ENCODE results near the gene C17orf107. TPM values are rescaled to one million over a fixed set of nuclear protein-coding genes. Genes with fewer than 3 reads are reported as not detected.

The C17orf107 gene
- total RNA-seq, 1 experiment from 2014 or later: 0.36 TPM

DNA sequence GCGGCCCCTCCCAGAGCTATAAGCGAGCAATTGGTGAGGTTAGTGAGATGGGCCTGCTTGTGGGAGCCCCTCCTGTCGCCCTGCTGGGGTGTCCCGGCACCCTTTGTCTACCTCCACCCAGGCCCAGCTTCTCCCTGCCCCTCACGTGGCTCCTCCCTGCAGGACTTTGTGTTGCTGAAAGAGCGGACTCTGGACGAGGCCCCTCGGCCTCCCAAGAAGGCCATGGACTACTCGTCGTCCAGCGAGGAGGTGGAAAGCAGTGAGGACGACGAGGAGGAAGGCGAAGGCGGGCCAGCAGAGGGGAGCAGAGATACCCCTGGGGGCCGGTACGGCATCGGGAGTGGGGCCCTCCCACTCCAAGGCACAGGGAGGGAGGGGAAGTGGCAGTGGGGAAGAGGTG is 6.1 kb upstream of the C17orf107 start:
- TF ChIP-seq, protein P1, sequence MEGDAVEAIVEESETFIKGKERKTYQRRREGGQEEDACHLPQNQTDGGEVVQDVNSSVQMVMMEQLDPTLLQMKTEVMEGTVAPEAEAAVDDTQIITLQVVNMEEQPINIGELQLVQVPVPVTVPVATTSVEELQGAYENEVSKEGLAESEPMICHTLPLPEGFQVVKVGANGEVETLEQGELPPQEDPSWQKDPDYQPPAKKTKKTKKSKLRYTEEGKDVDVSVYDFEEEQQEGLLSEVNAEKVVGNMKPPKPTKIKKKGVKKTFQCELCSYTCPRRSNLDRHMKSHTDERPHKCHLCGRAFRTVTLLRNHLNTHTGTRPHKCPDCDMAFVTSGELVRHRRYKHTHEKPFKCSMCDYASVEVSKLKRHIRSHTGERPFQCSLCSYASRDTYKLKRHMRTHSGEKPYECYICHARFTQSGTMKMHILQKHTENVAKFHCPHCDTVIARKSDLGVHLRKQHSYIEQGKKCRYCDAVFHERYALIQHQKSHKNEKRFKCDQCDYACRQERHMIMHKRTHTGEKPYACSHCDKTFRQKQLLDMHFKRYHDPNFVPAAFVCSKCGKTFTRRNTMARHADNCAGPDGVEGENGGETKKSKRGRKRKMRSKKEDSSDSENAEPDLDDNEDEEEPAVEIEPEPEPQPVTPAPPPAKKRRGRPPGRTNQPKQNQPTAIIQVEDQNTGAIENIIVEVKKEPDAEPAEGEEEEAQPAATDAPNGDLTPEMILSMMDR (conservative IDR thresholded peaks at IDR 0.05; ENCODE audit: low read depth, low read length): no peak
- TF ChIP-seq EZH2phosphoT487 (IDR thresholded peaks at IDR 0.05; ENCODE audit: borderline replicate concordance, low read length) (no peak), EZH2 (IDR thresholded peaks at IDR 0.05; ENCODE audit: low read length, unreplicated experiment) (no peak)
- no peak overlapping the region for H2AFZ ChIP-seq (ENCODE audit: low read length)
- intact Hi-C loops (cut with micrococcal nuclease): no loop called here
- H3K4me1 ChIP-seq (ENCODE audit: insufficient read depth, low read length): no peaks in the 10 kb centered on the region
- CTCF ChIA-PET: no interaction called here
- no peak overlapping the region for H3K4me3 ChIP-seq (ENCODE audit: low read length)
- no peaks in the 10 kb centered on the region for H3K79me2 ChIP-seq (ENCODE audit: low read length)
- no peaks in the 10 kb centered on the region for H3F3A ChIP-seq (ENCODE audit: low read length, unreplicated experiment)
- H3K9me3 ChIP-seq (ENCODE audit: low read length): no peaks in the 10 kb centered on the region
- BruUV-seq (replicated peaks): no TSS peak
- no peak overlapping the region for H3K27ac ChIP-seq (ENCODE audit: low read length)
- H3K36me3 ChIP-seq (ENCODE audit: low read depth, low read length): peaks cover 4% of the 10 kb centered on the region; the same call in 1 of the 2 replicates
- H3K9me2 ChIP-seq (replicated peaks; ENCODE audit: low read length): no peaks in the 10 kb centered on the region
- no peaks in the 10 kb centered on the region for H4K20me1 ChIP-seq (ENCODE audit: low read length)
- no peak overlapping the region for H3K9ac ChIP-seq (ENCODE audit: low read length)
- DNase-seq (no peak), ATAC-seq (no peak)
- H3K4me2 ChIP-seq (ENCODE audit: low read length): no peak overlapping the region
- POLR2A ChIA-PET (ENCODE audit: unreplicated experiment): no interaction called here
- H3K27me3 ChIP-seq (ENCODE audit: low read length): no peaks in the 10 kb centered on the region

DNA sequence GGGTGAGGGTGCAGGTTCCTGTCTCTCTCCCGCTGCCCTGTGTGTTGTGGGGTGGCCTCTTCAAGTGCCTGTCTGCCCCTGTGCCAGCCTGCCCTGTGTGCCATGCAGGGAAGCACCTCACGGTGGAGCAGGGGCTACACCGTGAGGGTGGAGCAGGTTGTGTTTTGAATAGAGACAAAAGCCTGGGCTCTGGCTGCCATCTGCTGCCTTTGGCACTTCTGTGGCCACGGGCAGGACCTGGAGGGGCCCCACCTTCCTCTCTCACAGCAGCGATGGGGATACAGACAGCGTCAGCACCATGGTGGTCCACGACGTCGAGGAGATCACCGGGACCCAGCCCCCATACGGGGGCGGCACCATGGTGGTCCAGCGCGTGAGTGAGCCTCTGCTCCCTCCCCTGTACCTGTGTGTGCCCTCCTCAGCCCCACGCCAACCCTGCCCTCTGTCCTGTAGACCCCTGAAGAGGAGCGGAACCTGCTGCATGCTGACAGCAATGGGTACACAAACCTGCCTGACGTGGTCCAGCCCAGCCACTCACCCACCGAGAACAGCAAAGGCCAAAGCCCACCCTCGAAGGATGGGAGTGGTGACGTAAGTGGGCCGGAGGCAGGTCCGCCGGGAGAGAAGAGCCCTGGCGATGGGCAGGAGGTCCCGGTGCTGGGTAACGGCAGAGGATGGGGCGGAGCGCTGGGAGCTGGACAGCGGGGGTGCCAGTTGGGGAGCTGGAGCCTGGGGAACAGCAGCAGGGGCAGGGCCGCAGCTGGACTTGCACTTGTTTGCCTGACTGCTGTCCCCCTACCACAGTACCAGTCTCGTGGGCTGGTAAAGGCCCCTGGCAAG is 5.4 kb upstream of the C17orf107 start:
- BruUV-seq (replicated peaks): no TSS peak
- CTCF ChIA-PET: no interaction called here
- H3K36me3 ChIP-seq (ENCODE audit: low read depth, low read length): peaks cover 2% of the 10 kb centered on the region; the same call in 1 of the 2 replicates

More for the DNA sequence above, 5.4 kb upstream of the C17orf107 start:
- Histone ChIP-seq H3K9ac (ENCODE audit: low read length) (no peak overlapping the region), H3K9me3 (ENCODE audit: low read length) (no peaks in the 10 kb centered on the region), H3K4me3 (ENCODE audit: low read length) (no peak overlapping the region), H3K79me2 (ENCODE audit: low read length) (no peaks in the 10 kb centered on the region), H3F3A (ENCODE audit: low read length, unreplicated experiment) (no peaks in the 10 kb centered on the region), H3K27ac (ENCODE audit: low read length) (no peak overlapping the region), H3K27me3 (ENCODE audit: low read length) (no peaks in the 10 kb centered on the region), H2AFZ (ENCODE audit: low read length) (no peak overlapping the region), H3K4me1 (ENCODE audit: insufficient read depth, low read length) (no peaks in the 10 kb centered on the region), H4K20me1 (ENCODE audit: low read length) (no peaks in the 10 kb centered on the region), H3K9me2 (replicated peaks; ENCODE audit: low read length) (no peaks in the 10 kb centered on the region), H3K4me2 (ENCODE audit: low read length) (no peak overlapping the region)
- POLR2A ChIA-PET (ENCODE audit: unreplicated experiment): no interaction called here
- ATAC-seq: no peak
- DNase-seq: no peak
- TF ChIP-seq EZH2 (IDR thresholded peaks at IDR 0.05; ENCODE audit: low read length, unreplicated experiment): no peak
- TF ChIP-seq EZH2phosphoT487 (IDR thresholded peaks at IDR 0.05; ENCODE audit: borderline replicate concordance, low read length): no peak
- TF ChIP-seq, protein P1 (conservative IDR thresholded peaks at IDR 0.05; ENCODE audit: low read depth, low read length): no peak
- intact Hi-C loops (cut with micrococcal nuclease): no loop called here

Measured in PC-3 (cell line).